Left lung (tissue), 10 donors: ENCODE data around the gene TFPI. TPM values are rescaled to one million over a fixed set of nuclear protein-coding genes. Genes with fewer than 3 reads are reported as not detected.

ENCODE experiments used
- ATAC-seq: fragments of 200-7000 bp; cut with Tn5 transposase; one replicate; pipeline ENCODE4 v1.9.1; 2020; ENCODE audit warnings: moderate library complexity
- DNase-seq, 4 donors: peaks; one replicate each; pipeline ENCODE4 v3.0.0-alpha.2; 2013 to 2020
- H3K27ac ChIP-seq, 2 donors: fragments of 200-600 bp; sonication (generic) in 1 of 2; one replicate each; pipeline versions ENCODE4 v1.5.0 to v1.8.0; 2020 to 2021
- H3K27me3 ChIP-seq, 2 donors: fragments of 200-600 bp; sonication (generic) in 1 of 2; one replicate each; pipeline versions ENCODE4 v1.5.0 to v1.8.0; 2020 to 2021
- H3K36me3 ChIP-seq, 2 donors: fragments of 200-600 bp; sonication (generic) in 1 of 2; one replicate each; pipeline versions ENCODE4 v1.5.0 to v1.8.0; 2020 to 2021
- H3K4me1 ChIP-seq, 2 donors: fragments of 200-600 bp; one replicate each; pipeline ENCODE4 v1.8.0; 2021
- H3K4me3 ChIP-seq, 2 donors: fragments of 200-600 bp; sonication (generic) in 1 of 2; one replicate each; pipeline versions ENCODE4 v1.5.0 to v1.8.0; 2020 to 2021; ENCODE audit warnings: mild to moderate bottlenecking in 1 of 2
- H3K9me3 ChIP-seq, 2 donors: fragments of 200-600 bp; sonication (generic) in 1 of 2; one replicate each; pipeline versions ENCODE4 v1.5.0 to v1.8.0; 2020 to 2021
- CTCF ChIP-seq, 2 donors: fragments of 200-600 bp; sonication (generic) in 1 of 2; IDR thresholded peaks; one replicate each; pipeline versions ENCODE4 v1.5.0 to v1.8.0; 2021; ENCODE audit warnings: antibody characterized with exemption in 2 of 2
- intact Hi-C, 2 donors: fragments of 100-400 bp; cut with DNase I; formaldehyde crosslinking; loops; one replicate each; pipeline versions ENCODE4 v1.11.2 to v1.14.2; 2022
- polyA plus RNA-seq, 6 donors: library from polyadenylated mRNA; unstranded; fragments of 120-200 nt; gene quantifications; one replicate each; pipeline ENCODE4 v1.2.1, GENCODE V29; 2013; ENCODE audit not compliant: insufficient read length in 6 of 6
- total RNA-seq, 2 donors: library from RNA; stranded (reverse); fragmentation: NEBNext Ultra II Directional; extraction: Animal tissue kit (Norgen Biotek cat#: 25700); gene quantifications; one replicate each; pipeline ENCODE4 v1.2.1, GENCODE V29; 2021
- donor health status: DM: no; HTN: yes; CAD: no.
- donor health status: DM: no; HTN: no; CAD: no.

TFPI gene
- total and polyA plus RNA-seq, 8 donors = 132 to 300 (median 163) TPM

GRCh38 chr2:187442778-187443177 is 111.5 kb downstream of the TFPI start:
- Histone ChIP-seq H3K4me3 (peak overlapping the region in 1 of 2 donors; percentile 24), H3K9me3 (no peaks in the 10 kb centered on the region), H3K36me3 (no peaks in the 10 kb centered on the region), H3K27ac (peak overlapping the region in 1 of 2 donors; percentile 10), H3K27me3 (no peaks in the 10 kb centered on the region), H3K4me1 (no peaks in the 10 kb centered on the region)
- intact Hi-C loops = loop anchor here in 1 of 2 donors (10.0 kb wide), 1 partner anchor 128 kb away; no protein-coding TSS in a partner anchor
- DNase-seq (no peak), ATAC-seq (no peak)
- TF ChIP-seq CTCF (IDR thresholded peaks at IDR 0.05) = no peak

GRCh38 chr2:187442378-187442777 is 111.9 kb downstream of the TFPI start:
- Histone ChIP-seq H3K27me3 (no peaks in the 10 kb centered on the region), H3K27ac (no peak overlapping the region), H3K9me3 (no peaks in the 10 kb centered on the region), H3K36me3 (no peaks in the 10 kb centered on the region), H3K4me3 (peak overlapping the region in 1 of 2 donors; percentile 24), H3K4me1 (no peaks in the 10 kb centered on the region)
- intact Hi-C loops = loop anchor here in 1 of 2 donors (10.0 kb wide), 1 partner anchor 128 kb away; no protein-coding TSS in a partner anchor
- DNase-seq (no peak), ATAC-seq (no peak)
- TF ChIP-seq CTCF (IDR thresholded peaks at IDR 0.05) = no peak

GRCh38 chr2:187440101-187440675 is 114.0 kb downstream of the TFPI start:
- H3K9me3 ChIP-seq = no peaks in the 10 kb centered on the region
- ATAC-seq (no peak), DNase-seq (no peak)
- intact Hi-C loops = loop anchor here in 1 of 2 donors (10.0 kb wide), 1 partner anchor 125 kb away; no protein-coding TSS in a partner anchor
- H3K4me1 ChIP-seq = no peaks in the 10 kb centered on the region
- H3K36me3 ChIP-seq = no peaks in the 10 kb centered on the region
- no peaks in the 10 kb centered on the region for H3K27me3 ChIP-seq
- no peak overlapping the region for H3K27ac ChIP-seq
- TF ChIP-seq CTCF (IDR thresholded peaks at IDR 0.05) = no peak
- no peak overlapping the region for H3K4me3 ChIP-seq

GRCh38 chr2:187438455-187438854 is 115.8 kb downstream of the TFPI start:
- Histone ChIP-seq H3K27ac (no peak overlapping the region), H3K27me3 (no peaks in the 10 kb centered on the region), H3K4me1 (peaks cover 0 to 6% of the 10 kb centered on the region in 2 donors), H3K9me3 (no peaks in the 10 kb centered on the region), H3K4me3 (no peak overlapping the region), H3K36me3 (no peaks in the 10 kb centered on the region)
- no peak for DNase-seq
- intact Hi-C loops = loop anchor here in 1 of 2 donors (10.0 kb wide), 1 partner anchor 304 kb away; no protein-coding TSS in a partner anchor
- no peak for ATAC-seq
- TF ChIP-seq CTCF (IDR thresholded peaks at IDR 0.05) = no peak

GRCh38 chr2:187435756-187436155 is 118.5 kb downstream of the TFPI start:
- no peak overlapping the region for H3K27ac ChIP-seq
- no peak for ATAC-seq

More at GRCh38 chr2:187435756-187436155, 118.5 kb downstream of the TFPI start:
- Histone ChIP-seq H3K9me3 (no peaks in the 10 kb centered on the region), H3K4me3 (no peak overlapping the region), H3K36me3 (no peaks in the 10 kb centered on the region), H3K27me3 (no peaks in the 10 kb centered on the region), H3K4me1 (peaks cover 0 to 6% of the 10 kb centered on the region in 2 donors)
- TF ChIP-seq CTCF (IDR thresholded peaks at IDR 0.05) = no peak
- no peak for DNase-seq
- intact Hi-C loops = loop anchor here in 1 of 2 donors (10.0 kb wide), 1 partner anchor 301 kb away; no protein-coding TSS in a partner anchor
